ENCODE measurements around the gene NOXA1.

NOXA1 gene

GRCh38 chr9:137387891-137388560 is 35.2 kb upstream of the NOXA1 start:
- no peak for DNase-seq (ENCODE audit: low spot score)

- no peak for DNase-seq (ENCODE audit: low spot score)
Observed at GRCh38 chr9:137388589-137389427, 34.4 kb upstream of the NOXA1 start.

DNA sequence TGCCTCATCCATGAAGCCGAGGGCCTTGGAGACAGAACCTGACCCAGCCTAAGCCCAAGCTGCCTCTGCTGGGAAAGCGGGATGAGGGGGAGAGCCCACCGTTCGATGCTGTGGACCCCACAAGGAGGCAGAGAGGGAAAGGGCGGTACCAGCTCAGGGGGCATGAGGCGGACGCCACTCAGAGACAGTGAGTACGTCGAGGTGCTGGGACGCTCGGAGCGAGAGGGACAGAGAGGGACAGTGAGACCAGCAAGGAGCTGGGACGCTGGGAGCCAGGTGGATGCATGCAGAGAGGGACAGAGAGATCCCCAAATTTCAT is 33.8 kb upstream of the NOXA1 start:
- DNase-seq (ENCODE audit: low spot score), result no peak

DNA sequence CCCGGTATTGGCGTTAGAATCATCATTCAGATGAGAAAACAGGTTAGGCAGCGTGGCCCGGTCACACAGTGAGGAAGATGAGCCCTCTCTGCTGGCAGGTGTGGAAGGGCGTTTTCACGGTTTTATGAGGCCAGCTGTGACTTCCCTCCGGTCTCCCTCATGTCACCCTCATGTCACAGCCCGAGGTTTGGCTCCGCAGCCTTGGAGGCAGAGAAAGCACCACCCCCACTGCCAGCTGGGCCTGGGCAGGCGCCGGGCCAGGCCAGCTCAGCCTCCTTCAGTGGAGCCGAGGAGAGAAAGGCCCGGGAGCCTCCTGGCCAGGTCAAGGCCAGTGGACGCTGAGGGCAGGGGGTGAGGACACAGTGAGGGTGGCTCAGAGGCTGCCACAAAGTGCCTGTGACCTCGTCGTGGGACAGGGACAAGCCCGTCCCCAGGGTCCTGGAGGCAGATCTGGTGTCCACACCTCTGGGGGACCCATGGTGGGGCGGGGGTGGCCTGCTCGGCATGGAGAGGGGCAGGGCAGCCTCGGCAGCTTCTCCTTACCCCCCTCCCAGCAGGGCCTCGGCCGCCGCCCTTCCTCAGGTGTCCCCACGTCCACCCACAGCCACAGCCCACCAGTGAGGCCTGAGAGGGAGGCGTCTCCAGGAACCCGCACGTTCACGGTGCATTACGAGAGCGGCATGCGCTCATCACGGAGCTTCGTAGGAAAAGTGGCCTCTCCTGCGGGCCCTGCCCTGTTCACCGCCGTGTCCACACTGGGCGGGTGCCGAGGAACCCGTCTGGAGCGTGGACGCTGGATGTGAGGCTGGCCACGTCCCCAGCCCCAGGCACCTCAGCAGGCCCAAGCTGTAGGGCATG is 32.4 kb upstream of the NOXA1 start:
- no peak for DNase-seq (ENCODE audit: low spot score)

DNA sequence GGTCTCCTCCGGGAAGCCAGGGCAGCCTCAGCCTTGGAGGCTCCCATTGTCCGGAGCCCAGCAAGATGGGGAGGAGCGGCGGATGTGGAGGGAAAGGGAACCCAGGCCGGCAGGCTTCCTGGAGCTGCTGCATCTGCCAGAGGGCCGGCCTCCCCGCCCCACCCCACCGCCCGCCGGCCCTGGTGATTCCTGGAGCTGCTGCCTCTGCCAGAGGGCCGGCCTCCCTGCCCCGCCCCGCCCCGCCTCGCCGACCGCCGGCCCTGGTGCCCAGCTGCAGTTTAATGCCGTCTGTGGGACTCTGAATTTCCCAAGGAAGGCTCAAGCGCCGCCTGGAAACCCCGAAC is 31.8 kb upstream of the NOXA1 start:
- DNase-seq (ENCODE audit: low spot score), result no peak

DNA sequence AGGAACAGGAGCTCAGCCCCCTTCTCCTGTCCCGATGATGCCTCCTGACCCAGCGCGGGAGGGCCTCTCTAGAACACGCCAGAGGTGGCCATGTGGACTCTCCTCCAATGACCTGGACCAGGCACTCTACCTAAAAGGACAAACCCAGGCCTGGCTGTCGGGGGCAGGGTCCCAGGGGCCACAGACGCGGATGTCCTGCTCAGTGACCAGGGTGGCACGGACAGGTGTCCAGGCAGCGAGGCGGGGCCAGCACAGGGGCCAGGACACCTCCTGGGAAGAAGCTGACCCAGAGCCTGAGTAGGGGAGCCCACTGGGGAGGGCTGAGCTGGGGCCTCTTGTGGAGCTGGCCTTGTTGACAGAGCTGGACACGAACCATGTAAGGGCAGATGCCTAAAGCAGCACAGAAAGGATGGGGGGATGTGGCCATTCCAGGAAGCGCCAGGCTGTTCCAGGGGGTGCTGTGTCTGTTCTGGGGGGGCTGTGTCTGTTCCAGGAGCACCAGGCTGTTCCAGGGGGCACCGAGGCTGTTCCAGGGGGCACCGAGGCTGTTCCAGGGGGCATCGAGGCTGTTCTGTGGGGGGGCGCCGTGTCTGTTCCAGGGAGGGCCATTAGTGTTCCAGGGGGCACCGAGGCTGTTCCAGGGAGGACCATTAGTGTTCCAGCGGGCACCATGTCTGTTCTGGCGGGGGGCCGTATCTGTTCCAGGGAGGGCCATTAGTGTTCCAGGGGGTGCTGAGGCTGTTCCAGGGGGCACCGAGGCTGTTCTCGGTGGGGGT is 30.8 kb upstream of the NOXA1 start:
- no peak for DNase-seq (ENCODE audit: low spot score)

DNA sequence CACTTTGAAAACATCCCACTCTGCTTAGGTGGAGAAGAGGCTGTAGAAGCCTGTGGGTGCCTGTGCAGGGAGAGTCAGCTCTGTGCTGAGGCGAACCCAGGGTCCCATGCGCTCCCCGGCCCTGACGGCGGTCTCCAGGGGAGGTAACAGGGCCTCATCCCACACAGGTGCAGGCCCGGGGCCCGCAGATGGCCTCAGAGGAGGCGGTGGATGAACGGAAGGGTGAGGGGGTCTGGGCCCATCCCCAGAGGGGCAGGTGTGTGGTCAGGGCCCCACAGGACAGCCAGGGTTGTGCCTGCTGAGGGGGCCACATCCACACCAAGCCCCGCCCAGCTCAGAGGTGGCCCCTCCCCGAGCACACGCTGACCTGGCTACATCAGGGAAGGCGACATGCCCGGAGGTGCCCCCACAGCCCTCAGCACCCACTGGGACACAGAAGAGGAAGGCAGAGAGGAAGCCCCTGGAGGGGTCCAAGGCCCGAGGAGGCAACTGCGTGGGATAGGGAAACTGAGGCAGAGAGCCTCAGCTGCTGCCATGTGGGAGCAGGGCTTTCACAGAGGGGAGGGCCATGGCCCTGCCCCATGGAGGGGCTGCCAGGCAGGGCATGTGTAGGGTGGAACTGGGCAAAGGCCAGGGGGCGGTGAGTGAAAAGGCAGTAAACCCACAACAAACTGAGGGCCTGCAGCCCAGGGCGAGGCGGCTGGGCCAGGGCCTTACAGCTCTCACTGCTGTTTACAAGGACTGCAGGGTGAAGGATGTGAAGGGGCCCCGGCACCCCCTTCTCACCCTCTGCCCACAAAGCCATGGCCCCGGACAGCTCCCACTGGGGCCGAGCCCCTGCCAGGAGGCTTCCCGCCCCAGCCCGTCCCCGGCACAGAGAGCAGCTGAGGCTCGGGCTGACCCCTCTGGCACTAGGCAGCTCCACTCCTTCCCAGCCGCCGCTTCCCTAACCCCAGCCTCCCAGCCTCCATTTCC is 29.7 kb upstream of the NOXA1 start:
- no peak for DNase-seq (ENCODE audit: low spot score)

- no peak for DNase-seq (ENCODE audit: low spot score)
Observed at GRCh38 chr9:137394866-137395665, 28.1 kb upstream of the NOXA1 start.

DNA sequence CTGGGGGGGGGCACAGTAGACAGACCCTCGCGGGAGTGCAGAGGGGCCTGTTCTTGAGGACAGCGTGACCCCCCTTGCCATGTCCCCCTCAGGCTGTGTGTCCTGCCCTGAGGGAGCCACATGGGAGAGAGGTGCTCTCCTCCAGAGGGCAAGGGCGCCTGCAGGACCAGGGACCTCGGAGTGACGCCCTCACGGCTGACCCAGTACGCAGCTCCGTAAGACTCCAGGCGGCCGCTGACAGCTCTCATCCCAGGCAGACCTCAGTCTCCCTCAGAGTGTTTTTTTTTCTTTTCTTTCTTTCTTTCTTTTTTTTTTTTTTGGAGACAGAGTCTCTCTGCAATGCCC is 27.6 kb upstream of the NOXA1 start:
- no peak for DNase-seq (ENCODE audit: low spot score)

GRCh38 chr9:137396227-137396626 is 27.0 kb upstream of the NOXA1 start:
- no peak for DNase-seq (ENCODE audit: low spot score)

DNA sequence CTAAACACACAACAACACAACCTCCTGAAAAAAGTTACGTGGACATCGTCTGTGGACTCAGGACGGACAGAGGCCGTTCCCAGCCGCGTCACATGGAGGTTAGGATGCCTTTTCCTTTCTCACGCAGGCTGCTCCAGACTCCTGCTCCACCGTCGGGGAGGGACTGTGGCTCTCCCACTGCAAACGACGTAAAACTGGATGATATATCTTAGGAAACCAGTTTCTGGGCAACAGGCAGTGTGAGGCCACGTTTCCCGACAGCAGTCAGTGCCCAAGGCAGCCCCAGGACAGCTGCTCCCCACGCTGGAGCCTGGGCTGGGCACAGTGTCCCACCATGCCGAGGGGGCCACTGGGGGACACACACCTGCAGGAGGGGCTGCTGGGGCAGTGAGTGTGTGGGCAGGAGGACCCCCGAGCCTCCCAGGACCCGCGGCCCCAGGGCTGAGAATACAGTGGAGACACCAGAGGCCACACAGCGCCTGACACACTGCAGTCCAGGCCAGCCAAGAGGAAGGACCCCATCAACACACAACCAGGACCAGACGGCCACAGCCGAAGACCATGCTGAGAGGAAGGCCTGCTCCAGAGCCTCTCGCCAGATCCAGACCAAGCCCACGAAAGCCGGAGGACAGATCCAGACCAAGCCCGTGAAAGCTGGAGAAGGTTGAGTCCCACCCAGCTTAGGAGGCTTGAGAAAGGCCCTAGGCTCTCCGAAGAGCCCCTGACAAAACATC is 26.4 kb upstream of the NOXA1 start:
- no peak for DNase-seq (ENCODE audit: low spot score)

DNA sequence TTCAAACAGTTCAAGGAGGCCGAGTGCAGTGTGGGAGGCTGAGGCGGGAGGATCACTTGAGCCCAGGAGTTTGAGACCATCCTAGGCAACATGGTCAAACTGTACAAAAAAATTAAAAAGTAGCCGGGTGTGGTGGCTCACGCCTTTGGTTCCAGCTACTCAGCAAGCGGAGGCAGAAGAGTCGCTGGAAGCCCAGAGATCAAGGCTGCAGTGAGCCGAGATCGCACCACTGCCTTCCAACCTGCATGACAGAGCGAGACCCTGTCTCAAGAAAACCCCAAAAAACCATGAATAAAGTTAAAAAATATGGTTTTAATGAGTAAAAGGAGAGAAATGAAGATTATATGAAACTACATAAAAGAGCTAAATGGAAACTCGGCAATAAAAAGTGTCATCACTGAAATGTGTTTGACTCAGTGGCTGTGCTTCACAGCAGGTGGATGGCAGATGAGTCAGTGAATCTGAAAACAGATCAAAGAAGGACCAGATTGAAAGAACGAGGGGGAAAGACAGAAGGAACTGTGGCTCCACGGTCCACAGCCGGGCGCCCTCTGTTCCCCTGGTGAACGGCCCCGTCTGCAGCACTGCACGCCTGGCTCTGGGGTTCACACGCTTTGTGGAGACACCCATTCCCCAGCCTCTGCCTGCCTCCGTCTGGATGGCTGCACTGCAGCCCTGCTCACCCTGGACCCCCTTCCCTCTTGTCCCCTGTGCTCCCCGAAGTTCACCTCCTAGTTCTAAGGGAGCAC is 25.3 kb upstream of the NOXA1 start:
- no peak for DNase-seq (ENCODE audit: low spot score)

DNA sequence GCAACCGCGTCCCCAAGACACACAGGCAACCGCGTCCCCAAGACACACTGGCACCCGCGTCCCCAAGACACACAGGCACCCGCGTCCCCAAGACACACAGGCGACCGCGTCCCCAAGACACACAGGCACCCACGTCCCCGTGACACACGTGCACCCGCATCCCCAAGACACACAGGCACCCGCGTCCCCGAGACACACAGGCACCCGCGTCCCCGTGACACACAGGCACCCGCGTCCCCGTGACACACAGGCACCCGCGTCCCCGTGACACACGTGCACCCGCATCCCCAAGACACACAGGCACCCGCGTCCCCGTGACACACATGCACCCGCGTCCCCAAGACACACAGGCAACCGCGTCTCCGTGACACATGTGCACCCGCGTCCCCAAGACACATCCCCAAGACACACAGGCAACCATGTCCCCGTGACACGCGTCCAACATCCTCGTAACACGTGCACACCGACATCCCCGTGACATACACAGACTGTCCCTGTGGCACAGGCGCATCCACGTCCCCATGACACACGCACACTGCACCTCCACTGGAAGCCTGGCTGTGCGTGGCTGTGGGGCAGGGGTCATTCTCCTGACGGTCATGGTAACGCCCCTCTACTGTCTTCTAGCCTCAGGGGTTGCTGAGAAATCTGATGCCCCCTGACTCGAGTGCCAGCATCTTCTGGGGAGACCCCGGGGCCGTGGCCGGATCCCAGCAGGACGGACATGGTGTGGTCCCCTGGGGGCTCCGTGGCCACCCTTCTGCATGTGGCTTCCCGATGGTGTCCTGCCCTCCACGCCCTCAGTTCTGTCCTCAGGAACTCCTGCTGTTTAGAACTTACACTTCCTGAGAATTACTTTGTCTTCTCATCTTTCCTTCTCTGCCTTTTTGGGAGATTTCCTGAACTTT is 24.4 kb upstream of the NOXA1 start:
- DNase-seq (ENCODE audit: low spot score), result no peak

DNA sequence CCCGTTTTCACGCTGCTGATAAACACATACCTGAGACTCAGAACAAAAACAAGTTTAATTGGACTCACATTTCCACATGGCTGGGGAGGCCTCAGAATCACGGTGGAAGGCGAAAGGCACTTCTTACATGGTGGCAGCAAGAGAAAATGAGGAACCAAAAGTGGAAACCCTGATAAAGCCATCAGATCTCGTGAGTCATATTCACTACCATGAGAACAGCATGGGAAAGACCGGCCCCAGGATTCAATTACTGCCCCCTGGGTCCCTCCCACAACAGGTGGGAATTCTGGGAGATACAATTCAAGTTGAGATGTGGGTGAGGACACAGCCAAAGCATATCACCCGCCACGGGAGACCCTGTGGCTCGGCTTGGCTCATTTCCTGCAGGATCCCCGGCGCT is 20.4 kb upstream of the NOXA1 start:
- no peak for DNase-seq (ENCODE audit: low spot score)

DNA sequence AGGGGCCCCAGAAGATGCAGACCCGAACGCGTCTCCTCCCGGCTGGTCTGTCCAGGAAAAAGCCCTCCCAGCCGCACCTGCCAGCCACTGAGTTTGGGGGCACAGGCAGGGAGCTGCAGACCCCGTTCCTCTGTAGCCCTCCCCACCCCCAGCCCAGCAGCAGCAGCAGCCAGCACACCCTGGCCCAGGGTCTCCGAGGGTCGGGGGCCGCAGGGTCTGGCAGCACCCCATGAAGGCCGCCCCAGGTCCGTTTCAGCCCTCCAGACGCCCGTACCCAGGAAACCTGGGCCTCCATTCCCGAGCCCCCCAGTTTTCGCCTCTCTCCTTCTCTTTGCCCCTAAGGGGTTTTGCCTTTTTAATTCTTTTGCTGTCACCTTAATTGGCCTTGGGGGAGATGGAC is 19.9 kb upstream of the NOXA1 start:
- DNase-seq (ENCODE audit: low spot score), result no peak

GRCh38 chr9:137404961-137405567 is 18.1 kb upstream of the NOXA1 start:
- DNase-seq (ENCODE audit: low spot score), result no peak

GRCh38 chr9:137405677-137406081 is 17.5 kb upstream of the NOXA1 start:
- no peak for DNase-seq (ENCODE audit: low spot score)

Data from germinal center (tissue), 1 donor.